Activated B cell treated with CpG ODN at 0.5 μM for 24 hours (primary cell): ENCODE measurements around the gene RASEF. TPM values are rescaled to one million over a fixed set of nuclear protein-coding genes. Genes with fewer than 3 reads are reported as not detected.

ENCODE experiments used
- ATAC-seq: fragments of 200-7000 bp; cut with Tn5 transposase; one replicate; pipeline ENCODE4 v1.10.0; 2021; ENCODE audit warnings: low read depth, mild to moderate bottlenecking, moderate library complexity
- CTCF ChIA-PET: fragments of 350-600 bp; sonication (Branson Sonifier 250); formaldehyde crosslinking; loops from one replicate; lab custom pipeline; 2021; ENCODE audit warnings: antibody characterized with exemption; lab: Charles Lee
- POLR2A ChIA-PET: fragments of 350-600 bp; sonication (Branson Sonifier 250); formaldehyde crosslinking; loops from one replicate; lab custom pipeline; 2021; ENCODE audit warnings: antibody characterized with exemption; lab: Charles Lee
- DNase-seq: peaks from one replicate; pipeline ENCODE4 v3.0.0; 2022
- H3K27ac Mint-ChIP-seq: one replicate; pipeline ENCODE4 v1.8.0; 2020; ENCODE audit warnings: mixed read lengths
- H3K27me3 Mint-ChIP-seq: one replicate; pipeline ENCODE4 v1.8.0; 2021; ENCODE audit warnings: mixed read lengths
- H3K36me3 Mint-ChIP-seq: one replicate; pipeline ENCODE4 v1.8.0; 2021; ENCODE audit warnings: low read depth, mixed read lengths
- H3K4me1 Mint-ChIP-seq: one replicate; pipeline ENCODE4 v1.8.0; 2021; ENCODE audit warnings: mixed read lengths
- H3K4me3 Mint-ChIP-seq: one replicate; pipeline ENCODE4 v1.8.0; 2020; ENCODE audit warnings: mild to moderate bottlenecking, mixed read lengths
- H3K9me3 Mint-ChIP-seq: one replicate; pipeline ENCODE4 v1.8.0; 2020; ENCODE audit warnings: mixed read lengths
- CTCF ChIP-seq: fragments of 200-600 bp; IDR thresholded peaks from one replicate; pipeline ENCODE4 v1.8.0; 2022; ENCODE audit warnings: antibody characterized with exemption, mild to moderate bottlenecking
- intact Hi-C: fragments of 100-400 bp; cut with micrococcal nuclease; formaldehyde crosslinking; loops from one replicate; pipeline ENCODE4 v1.15.1; 2024
- total RNA-seq: library from RNA; stranded (reverse); gene quantifications from 2 replicates; pipeline ENCODE4 v1.2.3, GENCODE V29; 2022

RASEF gene
- total RNA-seq, 1 donor from 2014 or later = not detected

- DNase-seq = no peak
- Mint-ChIP-seq H3K4me3 (no peak overlapping the region), H3K4me1 (no peaks in the 10 kb centered on the region), H3K36me3 (no peaks in the 10 kb centered on the region), H3K27ac (no peak overlapping the region), H3K9me3 (no peaks in the 10 kb centered on the region), H3K27me3 (no peaks in the 10 kb centered on the region)
- ATAC-seq = no peak
- CTCF ChIA-PET = no interaction called here
- POLR2A ChIA-PET = no interaction called here
- TF ChIP-seq CTCF = no peak
- intact Hi-C loops = no loop called here
These were observed 132.8 kb downstream of the RASEF start for GRCh38 chr9:82930116-82930515.
